Rectal smooth muscle tissue (tissue), 1 donor: Measurements from ENCODE around the gene MCHR1.
A peak's percentile ranks its signal among the peaks of the same experiment; 100 is the strongest.
"Not testable (repeated sequence)": the region's sequence is repeated elsewhere in the genome, so short reads cannot be mapped to it uniquely, and the experiment has no call there.

Source experiments
- H3K27ac ChIP-seq: one replicate; pipeline ENCODE4 v1.7.0; 2013; ENCODE audit warnings: low read depth, low read length, inconsistent platforms
- H3K27me3 ChIP-seq: one replicate; pipeline ENCODE4 v1.7.0; 2013; ENCODE audit warnings: low read length; ENCODE audit not compliant: control insufficient read depth, insufficient read depth
- H3K36me3 ChIP-seq: one replicate; pipeline ENCODE4 v1.7.0; 2013; ENCODE audit warnings: low read length; ENCODE audit not compliant: control insufficient read depth, insufficient read depth
- H3K4me1 ChIP-seq: one replicate; pipeline ENCODE4 v1.7.0; 2013; ENCODE audit warnings: low read length; ENCODE audit not compliant: control insufficient read depth, insufficient read depth
- H3K4me3 ChIP-seq: one replicate; pipeline ENCODE4 v1.7.0; 2013; ENCODE audit warnings: low read length
- H3K9ac ChIP-seq: one replicate; pipeline ENCODE4 v1.7.0; 2013; ENCODE audit warnings: low read length

The MCHR1 gene

GRCh38 chr22:40707154-40707553, 27.9 kb downstream of the MCHR1 start:
- Histone ChIP-seq H3K27me3 (no peaks in the 10 kb centered on the region), H3K4me1 (peaks cover 9% of the 10 kb centered on the region), H3K4me3 (no peak overlapping the region), H3K27ac (no peak overlapping the region), H3K9ac (no peak overlapping the region), H3K36me3 (no peaks in the 10 kb centered on the region)

GRCh38 chr22:40708177-40708576, 28.9 kb downstream of the MCHR1 start:
- H3K4me1 ChIP-seq, result peaks cover 9% of the 10 kb centered on the region
- H3K4me3 ChIP-seq, result no peak overlapping the region
- H3K27me3 ChIP-seq, result no peaks in the 10 kb centered on the region
- H3K36me3 ChIP-seq, result no peaks in the 10 kb centered on the region
- no peak overlapping the region for H3K27ac ChIP-seq
- H3K9ac ChIP-seq, result no peak overlapping the region

DNA sequence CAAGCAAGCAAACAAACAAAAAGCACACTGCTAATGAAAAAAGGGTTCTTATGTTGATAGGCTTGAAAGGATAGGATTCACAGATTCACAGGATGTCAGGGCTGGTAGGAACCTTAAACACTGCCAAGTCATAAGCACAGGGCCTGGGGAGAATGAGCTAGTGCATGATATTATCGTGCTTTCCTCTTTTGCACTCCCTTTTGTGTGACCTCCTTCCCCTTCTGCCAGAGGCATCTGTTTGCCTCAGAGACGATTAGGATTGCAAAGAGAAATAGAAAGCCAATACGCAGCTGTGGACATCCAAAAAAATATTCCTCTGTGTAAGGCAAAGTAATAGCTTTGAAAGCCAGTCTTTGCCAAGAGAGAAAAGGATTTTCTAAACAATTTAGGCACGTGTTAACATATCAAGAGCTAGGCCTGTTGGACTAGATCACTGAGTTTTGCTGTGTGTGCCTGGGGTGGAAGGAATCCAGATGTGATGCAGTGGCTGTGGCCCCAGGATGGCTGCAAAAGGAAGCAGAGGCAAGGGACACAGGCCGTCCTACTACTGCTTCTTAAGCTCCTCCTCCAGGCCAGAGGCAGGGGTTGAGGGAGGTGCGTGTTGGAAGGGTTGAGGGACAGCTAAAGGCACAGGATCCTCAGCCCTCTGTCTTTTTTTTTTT, 30.6 kb downstream of the MCHR1 start:
- Histone ChIP-seq H3K27ac (peak overlapping the region; percentile 78), H3K36me3 (no peaks in the 10 kb centered on the region), H3K4me1 (peaks cover 9% of the 10 kb centered on the region), H3K27me3 (no peaks in the 10 kb centered on the region), H3K4me3 (no peak overlapping the region), H3K9ac (no peak overlapping the region)

DNA sequence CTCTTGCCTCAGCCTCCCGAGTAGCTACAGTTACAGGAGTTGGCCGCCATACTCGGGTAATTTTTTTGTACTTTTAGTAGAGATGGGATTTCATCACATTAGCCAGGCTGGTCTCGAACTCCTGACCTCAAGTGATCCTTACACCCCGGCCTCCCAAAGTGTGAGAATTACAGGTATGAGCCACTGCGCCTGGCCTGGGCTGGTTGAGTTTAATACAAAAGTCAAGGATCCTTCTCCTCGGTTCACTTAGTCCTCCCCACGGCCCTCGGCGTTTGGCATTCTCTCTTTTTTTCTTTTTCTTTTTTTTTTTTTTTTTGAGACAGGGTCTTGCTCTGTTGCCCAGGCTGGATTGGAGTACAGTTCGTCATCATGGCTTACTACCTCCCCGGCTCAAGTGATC, 33.0 kb downstream of the MCHR1 start:
- Histone ChIP-seq H3K9ac (no peak overlapping the region), H3K4me3 (no peak overlapping the region), H3K27ac (no peak overlapping the region), H3K4me1 (peaks cover 9% of the 10 kb centered on the region), H3K27me3 (no peaks in the 10 kb centered on the region), H3K36me3 (no peaks in the 10 kb centered on the region)

GRCh38 chr22:40714499-40715337, 35.4 kb downstream of the MCHR1 start:
- H3K27ac ChIP-seq, result no peak overlapping the region
- no peaks in the 10 kb centered on the region for H3K27me3 ChIP-seq
- H3K4me3 ChIP-seq, result no peak overlapping the region
- peaks cover 5% of the 10 kb centered on the region for H3K4me1 ChIP-seq
- no peaks in the 10 kb centered on the region for H3K36me3 ChIP-seq
- no peak overlapping the region for H3K9ac ChIP-seq

GRCh38 chr22:40716116-40716515, 36.8 kb downstream of the MCHR1 start:
- H3K27me3 ChIP-seq, result no peaks in the 10 kb centered on the region
- H3K4me3 ChIP-seq, result no peak overlapping the region
- no peak overlapping the region for H3K27ac ChIP-seq
- H3K36me3 ChIP-seq, result no peaks in the 10 kb centered on the region
- H3K4me1 ChIP-seq, result no peaks in the 10 kb centered on the region
- H3K9ac ChIP-seq, result no peak overlapping the region

DNA sequence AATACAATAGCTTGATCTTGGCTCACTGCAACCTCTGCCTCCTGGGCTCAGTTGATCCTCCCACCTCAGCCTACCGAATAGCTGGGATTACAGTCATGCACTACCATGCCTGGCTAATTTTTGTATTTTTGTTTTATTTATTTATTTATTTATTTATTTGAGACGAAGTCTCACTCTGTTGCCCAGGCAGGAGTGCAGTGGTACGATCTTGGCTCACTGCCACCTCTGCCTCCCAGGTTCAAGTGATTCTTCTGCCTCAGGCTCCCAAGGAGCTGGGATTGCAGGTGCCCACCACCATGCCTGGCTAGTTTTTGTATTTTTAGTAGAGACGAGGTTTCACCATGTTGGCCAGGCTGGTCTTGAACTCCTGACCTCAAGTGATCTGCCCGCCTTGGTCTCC, 38.4 kb downstream of the MCHR1 start:
- H3K9ac ChIP-seq, H3K36me3 ChIP-seq, H3K4me3 ChIP-seq, H3K27ac ChIP-seq, H3K4me1 ChIP-seq, H3K27me3 ChIP-seq: not testable (repeated sequence)

DNA sequence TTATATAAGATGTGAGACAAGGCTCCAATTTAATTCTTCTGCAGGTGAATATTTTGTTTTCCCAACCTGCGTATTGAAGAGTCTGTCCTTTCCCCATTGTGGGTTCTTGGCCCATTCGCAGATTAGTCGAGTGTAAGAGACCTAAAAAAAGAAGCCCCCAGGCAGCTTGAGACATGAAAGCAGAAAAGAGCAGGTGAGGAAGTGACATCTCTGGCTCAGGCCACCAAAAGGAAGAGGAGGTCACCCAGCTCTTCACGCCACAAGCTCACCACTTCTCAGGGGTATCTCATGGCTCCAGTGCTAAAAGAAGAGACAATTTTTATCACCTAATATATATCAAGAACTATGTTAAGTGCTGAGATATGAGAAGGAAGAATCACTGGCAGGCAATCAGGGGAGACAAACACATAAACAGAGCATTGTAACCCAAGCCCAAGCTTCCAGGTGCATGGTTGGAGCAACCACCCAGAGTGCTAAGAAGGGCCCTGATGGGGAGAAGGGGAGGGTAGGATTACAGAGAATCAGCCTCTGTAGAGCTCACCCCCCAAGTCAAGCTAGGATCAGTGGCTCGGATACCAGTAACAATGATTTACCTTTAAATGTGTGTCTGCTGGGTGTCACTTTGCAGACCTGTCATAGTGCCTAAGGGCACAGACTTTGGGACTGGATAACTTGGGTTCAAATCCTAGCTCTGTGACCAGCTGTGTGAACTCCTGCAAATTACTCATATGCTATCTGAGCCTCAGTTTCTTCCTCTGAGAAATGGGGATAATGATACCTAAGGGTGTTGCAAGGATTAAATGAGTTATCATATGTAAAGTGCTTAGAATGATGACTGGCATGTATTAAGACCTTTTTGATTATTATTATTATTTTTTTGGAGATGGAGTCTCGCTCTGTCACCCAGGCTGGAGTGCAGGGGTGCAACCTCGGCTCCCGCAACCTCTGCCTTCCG, 39.2 kb downstream of the MCHR1 start:
- Histone ChIP-seq H3K27ac (no peak overlapping the region), H3K4me3 (no peak overlapping the region), H3K4me1 (no peaks in the 10 kb centered on the region), H3K27me3 (no peaks in the 10 kb centered on the region), H3K36me3 (no peaks in the 10 kb centered on the region), H3K9ac (no peak overlapping the region)

DNA sequence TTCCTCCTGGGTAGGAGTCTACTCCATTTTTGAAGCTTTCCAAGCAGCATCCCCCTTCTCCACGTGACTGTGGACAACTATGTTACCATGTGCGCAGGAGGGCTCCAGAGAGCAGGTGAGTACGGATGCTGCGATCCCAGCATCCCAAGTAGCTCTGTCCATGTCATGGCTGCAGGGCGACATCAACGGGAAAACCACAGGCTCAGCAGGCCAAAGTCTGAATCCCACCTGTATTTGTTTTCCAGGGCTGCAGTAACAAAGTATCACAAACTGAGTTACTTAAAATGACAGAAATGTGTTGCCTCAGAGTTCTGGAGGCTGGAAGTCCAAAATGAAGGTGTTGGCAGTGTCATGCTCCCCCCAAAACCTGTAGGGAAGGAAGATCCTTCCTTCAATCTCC, 40.3 kb downstream of the MCHR1 start:
- Histone ChIP-seq H3K9ac (no peak overlapping the region), H3K4me3 (no peak overlapping the region), H3K27ac (no peak overlapping the region), H3K36me3 (no peaks in the 10 kb centered on the region), H3K4me1 (no peaks in the 10 kb centered on the region), H3K27me3 (no peaks in the 10 kb centered on the region)

DNA sequence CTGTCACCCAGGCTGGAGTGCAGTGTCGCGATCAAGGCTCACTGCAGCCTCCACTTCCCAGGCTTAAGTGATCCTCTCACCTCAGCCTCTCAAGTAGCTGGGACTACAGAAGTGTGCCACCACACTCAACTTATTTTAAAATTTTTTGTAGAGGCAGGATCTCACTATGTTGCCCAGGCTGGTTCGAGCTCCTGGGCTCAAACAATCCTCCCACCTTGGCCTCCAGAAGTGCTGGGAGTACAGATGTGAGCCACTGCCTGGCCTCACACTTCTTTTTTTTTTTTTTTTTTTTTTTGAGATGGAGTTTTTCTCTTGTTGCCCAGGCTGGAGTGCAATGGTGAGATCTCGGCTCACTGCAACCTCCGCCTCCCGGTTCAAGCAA, 40.9 kb downstream of the MCHR1 start:
- not testable (repeated sequence) for H3K4me1 ChIP-seq, H3K9ac ChIP-seq, H3K27ac ChIP-seq, H3K27me3 ChIP-seq, H3K4me3 ChIP-seq, H3K36me3 ChIP-seq

DNA sequence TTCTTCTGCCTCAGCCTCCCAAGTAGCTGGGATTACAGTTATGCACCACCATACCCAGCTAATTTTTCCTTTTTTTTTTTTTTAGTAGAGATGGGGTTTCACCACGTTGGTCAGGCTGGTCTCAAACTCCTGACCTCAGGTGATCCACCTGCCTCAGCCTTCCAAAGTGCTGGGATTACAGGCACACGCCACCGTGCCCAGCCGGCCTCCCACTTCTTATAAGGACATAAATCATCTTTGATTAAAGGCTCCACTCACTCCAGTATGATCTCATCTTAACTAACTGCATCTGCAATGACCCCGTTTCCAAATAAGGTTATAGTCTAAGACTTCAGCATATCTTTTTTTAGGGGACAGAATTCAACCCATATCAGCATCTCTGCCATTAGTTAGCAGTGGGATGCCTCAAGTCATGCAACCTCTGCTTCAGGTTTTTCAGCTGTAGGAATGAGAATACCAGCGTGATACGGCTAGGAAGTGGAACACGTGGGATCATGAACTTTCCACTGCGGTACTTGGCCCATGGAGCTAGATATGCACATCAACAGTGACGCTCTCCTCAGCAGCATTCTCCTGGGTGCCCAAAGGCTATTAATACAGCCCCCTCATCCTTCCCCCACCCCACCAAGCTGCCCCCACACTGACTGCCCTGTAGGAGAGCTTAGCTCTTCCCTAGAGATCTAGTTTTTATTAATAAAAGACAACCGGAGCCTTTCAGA, 41.4 kb downstream of the MCHR1 start:
- H3K4me1 ChIP-seq, result no peaks in the 10 kb centered on the region
- no peak overlapping the region for H3K4me3 ChIP-seq
- H3K36me3 ChIP-seq, result no peaks in the 10 kb centered on the region
- H3K27ac ChIP-seq, result peak overlapping the region; percentile 8
- H3K27me3 ChIP-seq, result no peaks in the 10 kb centered on the region
- no peak overlapping the region for H3K9ac ChIP-seq

DNA sequence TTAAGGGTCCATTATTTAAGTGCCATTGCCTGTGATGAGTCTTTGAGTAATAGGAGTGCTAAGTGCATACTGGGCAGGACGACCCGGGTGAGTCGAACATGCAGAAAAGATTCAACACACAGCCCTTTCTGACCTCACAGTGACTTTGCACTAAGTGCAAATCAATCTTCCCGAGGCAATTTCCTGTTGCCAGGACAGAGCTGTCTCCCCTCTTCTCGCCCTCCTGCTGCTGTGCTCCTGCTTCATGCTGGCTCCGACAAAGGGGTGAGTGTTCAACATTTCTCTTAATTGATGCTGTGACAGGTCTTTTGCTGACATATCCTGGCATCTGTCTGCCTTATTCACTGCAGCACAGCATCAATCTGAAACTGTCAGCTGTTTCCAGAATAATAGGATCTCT, 42.0 kb downstream of the MCHR1 start:
- Histone ChIP-seq H3K9ac (no peak overlapping the region), H3K27me3 (no peaks in the 10 kb centered on the region), H3K4me3 (no peak overlapping the region), H3K4me1 (no peaks in the 10 kb centered on the region), H3K27ac (peak overlapping the region; percentile 8), H3K36me3 (no peaks in the 10 kb centered on the region)
